ENCODE measurements around the gene MAP3K15. TPM values are rescaled to one million over a fixed set of nuclear protein-coding genes. Genes with fewer than 3 reads are reported as not detected.
"Not testable (repeated sequence)": the region's sequence is repeated elsewhere in the genome, so short reads cannot be mapped to it uniquely, and the experiment has no call there.

The MAP3K15 gene
- polyA plus RNA-seq, 3 donors = not detected

DNA sequence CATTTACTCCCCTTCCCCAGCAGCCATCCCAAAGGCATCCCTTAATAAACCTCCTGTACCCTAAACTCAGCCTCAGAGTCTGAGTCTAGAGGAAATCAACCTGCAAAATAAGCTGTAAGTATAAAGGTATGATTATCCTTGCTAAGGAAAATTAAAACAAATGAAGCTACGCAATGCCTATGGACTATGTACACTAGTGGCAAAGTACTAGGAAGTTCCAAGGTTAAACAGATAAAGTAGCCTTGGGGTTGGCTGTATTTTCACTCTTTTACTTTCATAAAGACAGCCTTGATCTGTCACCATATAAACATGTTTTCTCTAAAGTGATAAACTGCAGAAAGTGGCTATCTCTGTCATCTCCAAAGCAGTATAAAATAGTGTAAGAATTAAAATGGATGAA is 35.9 kb downstream of the MAP3K15 start:
- H3K27me3 ChIP-seq (ENCODE audit: control insufficient read depth in 2 of 2, insufficient read depth in 2 of 2, low read length in 2 of 2) = no peaks in the 10 kb centered on the region
- no peak for DNase-seq
- no peaks in the 10 kb centered on the region for H3K79me2 ChIP-seq (ENCODE audit: insufficient read depth, low read length)
- TF ChIP-seq, protein P1, sequence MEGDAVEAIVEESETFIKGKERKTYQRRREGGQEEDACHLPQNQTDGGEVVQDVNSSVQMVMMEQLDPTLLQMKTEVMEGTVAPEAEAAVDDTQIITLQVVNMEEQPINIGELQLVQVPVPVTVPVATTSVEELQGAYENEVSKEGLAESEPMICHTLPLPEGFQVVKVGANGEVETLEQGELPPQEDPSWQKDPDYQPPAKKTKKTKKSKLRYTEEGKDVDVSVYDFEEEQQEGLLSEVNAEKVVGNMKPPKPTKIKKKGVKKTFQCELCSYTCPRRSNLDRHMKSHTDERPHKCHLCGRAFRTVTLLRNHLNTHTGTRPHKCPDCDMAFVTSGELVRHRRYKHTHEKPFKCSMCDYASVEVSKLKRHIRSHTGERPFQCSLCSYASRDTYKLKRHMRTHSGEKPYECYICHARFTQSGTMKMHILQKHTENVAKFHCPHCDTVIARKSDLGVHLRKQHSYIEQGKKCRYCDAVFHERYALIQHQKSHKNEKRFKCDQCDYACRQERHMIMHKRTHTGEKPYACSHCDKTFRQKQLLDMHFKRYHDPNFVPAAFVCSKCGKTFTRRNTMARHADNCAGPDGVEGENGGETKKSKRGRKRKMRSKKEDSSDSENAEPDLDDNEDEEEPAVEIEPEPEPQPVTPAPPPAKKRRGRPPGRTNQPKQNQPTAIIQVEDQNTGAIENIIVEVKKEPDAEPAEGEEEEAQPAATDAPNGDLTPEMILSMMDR (IDR thresholded peaks at IDR 0.05) = no peak
- Mint-ChIP-seq H3K4me3 (no peak overlapping the region), H3K9me3 (peaks cover 0 to 8% (median 0%) of the 10 kb centered on the region in 7 donors), H3K4me1 (no peaks in the 10 kb centered on the region), H3K36me3 (no peaks in the 10 kb centered on the region), H3K27ac (no peak overlapping the region), H3K27me3 (ENCODE audit: low read depth in 3 of 3) (peaks cover 0 to 7% (median 0%) of the 10 kb centered on the region in 3 donors)
- no peak overlapping the region for H3K4me2 ChIP-seq (replicated peaks; ENCODE audit: extremely low read depth, low read length, poor library complexity, severe bottlenecking)
- H2AFZ ChIP-seq (ENCODE audit: insufficient read depth, low read depth, low read length, poor library complexity, severe bottlenecking) = no peak overlapping the region
- H4K20me1 ChIP-seq (ENCODE audit: insufficient read depth, low read length) = no peaks in the 10 kb centered on the region
- no peaks in the 10 kb centered on the region for H3K9me3 ChIP-seq (replicated peaks in 1 of 2; ENCODE audit: control insufficient read depth in 1 of 2, insufficient read depth in 1 of 2, low read length in 2 of 2)
- H3K4me3 ChIP-seq (replicated peaks in 1 of 3; ENCODE audit: low read depth in 2 of 3, low read length in 3 of 3) = no peak overlapping the region
- WGBS (ENCODE audit: insufficient coverage) = no CpG with 5 or more reads among the region's 1 CpG
- H3K4me1 ChIP-seq (ENCODE audit: control insufficient read depth in 1 of 2, insufficient read depth in 2 of 2, low read length in 2 of 2) = no peaks in the 10 kb centered on the region
- H3K9ac ChIP-seq (ENCODE audit: insufficient read depth, low read length, poor library complexity, severe bottlenecking) = no peak overlapping the region
- intact Hi-C loops (cut with micrococcal nuclease) = no loop called here
- H3K36me3 ChIP-seq (replicated peaks in 1 of 2; ENCODE audit: control insufficient read depth in 1 of 2, insufficient read depth in 2 of 2, low read length in 2 of 2) = no peaks in the 10 kb centered on the region
- H3K27ac ChIP-seq (ENCODE audit: low read depth in 1 of 2, low read length in 2 of 2) = no peak overlapping the region

DNA sequence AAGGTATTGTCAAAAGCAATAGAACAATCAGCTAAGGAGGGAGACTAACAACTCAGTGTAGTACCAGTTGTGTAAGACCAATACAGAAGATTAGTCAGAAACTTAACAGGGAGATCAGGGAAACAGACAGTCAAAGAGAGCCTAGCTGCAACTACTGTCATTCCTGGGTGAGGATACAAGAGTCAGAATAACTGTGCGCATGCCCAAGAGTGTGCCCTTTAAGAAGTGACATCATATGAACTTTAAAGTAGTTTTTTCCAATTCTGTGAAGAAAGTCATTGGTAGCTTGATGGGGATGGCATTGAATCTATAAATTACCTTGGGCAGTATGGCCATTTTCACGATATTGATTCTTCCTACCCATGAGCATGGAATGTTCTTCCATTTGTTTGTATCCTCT is 46.9 kb downstream of the MAP3K15 start:
- intact Hi-C loops (cut with micrococcal nuclease); H3K4me3 ChIP-seq (replicated peaks in 1 of 3; ENCODE audit: low read depth in 2 of 3, low read length in 3 of 3); DNase-seq; H2AFZ ChIP-seq (ENCODE audit: insufficient read depth, low read depth, low read length, poor library complexity, severe bottlenecking); H3K9me3 ChIP-seq (replicated peaks in 1 of 2; ENCODE audit: control insufficient read depth in 1 of 2, insufficient read depth in 1 of 2, low read length in 2 of 2); H3K36me3 ChIP-seq (replicated peaks in 1 of 2; ENCODE audit: control insufficient read depth in 1 of 2, insufficient read depth in 2 of 2, low read length in 2 of 2); H3K27me3 Mint-ChIP-seq (ENCODE audit: low read depth in 3 of 3); H3K4me3 Mint-ChIP-seq; H3K27me3 ChIP-seq (ENCODE audit: control insufficient read depth in 2 of 2, insufficient read depth in 2 of 2, low read length in 2 of 2); H3K27ac Mint-ChIP-seq; H3K4me1 Mint-ChIP-seq; H3K9ac ChIP-seq (ENCODE audit: insufficient read depth, low read length, poor library complexity, severe bottlenecking); H3K4me2 ChIP-seq (replicated peaks; ENCODE audit: extremely low read depth, low read length, poor library complexity, severe bottlenecking); H4K20me1 ChIP-seq (ENCODE audit: insufficient read depth, low read length); H3K4me1 ChIP-seq (ENCODE audit: control insufficient read depth in 1 of 2, insufficient read depth in 2 of 2, low read length in 2 of 2); H3K27ac ChIP-seq (ENCODE audit: low read depth in 1 of 2, low read length in 2 of 2); H3K79me2 ChIP-seq (ENCODE audit: insufficient read depth, low read length); H3K36me3 Mint-ChIP-seq: not testable (repeated sequence)
- peaks cover 0 to 11% (median 4%) of the 10 kb centered on the region in 7 donors for H3K9me3 Mint-ChIP-seq
- WGBS (ENCODE audit: insufficient coverage) = no CpG with 5 or more reads among the region's 2 CpGs

All from CD14-positive monocyte (primary cell).